ENCODE results near the gene SLC25A21.
"Not testable (repeated sequence)": the region's sequence is repeated elsewhere in the genome, so short reads cannot be mapped to it uniquely, and the experiment has no call there.

The SLC25A21 gene

DNA sequence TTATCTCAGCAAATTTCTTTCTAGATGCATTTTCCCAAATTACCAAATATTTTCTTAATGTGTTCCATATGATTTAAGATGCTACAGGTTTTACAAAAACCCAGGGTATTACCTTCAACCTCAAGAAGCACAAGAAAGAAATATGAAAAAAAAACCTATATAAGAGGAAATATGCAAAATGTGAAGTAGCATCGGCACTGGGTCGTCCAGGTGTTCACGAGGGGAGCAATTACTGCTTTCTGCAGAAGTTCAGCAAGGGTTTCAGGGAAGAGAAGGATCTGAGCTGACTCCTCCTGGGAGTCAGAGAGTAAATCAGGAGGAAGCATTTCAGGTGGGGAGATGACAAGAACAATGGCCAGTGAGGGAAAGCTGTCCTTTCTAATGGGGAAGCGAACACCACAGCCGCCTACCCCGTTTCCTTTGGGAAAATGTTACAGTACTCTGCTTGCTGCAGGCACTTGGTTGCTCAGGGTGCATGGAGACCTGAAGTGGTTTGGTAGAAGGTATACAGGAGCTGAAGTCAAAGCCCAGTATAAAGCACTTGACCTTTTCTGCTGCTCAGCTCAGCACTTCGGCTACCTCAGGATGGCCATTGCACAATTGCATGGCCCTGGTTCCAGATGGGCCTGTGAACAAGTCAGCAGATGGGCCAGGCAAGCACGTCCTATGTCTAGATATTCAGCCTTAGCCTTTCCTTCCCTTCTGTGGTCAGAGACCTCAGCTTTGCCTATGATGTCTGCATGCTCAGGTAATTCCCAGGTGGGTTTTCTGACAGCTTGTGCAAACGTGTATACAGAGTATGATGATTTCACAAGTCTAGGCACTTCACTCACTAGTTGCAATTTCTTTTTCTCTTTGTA, 355.1 kb downstream of the SLC25A21 start:
- DNase-seq: no peak

DNA sequence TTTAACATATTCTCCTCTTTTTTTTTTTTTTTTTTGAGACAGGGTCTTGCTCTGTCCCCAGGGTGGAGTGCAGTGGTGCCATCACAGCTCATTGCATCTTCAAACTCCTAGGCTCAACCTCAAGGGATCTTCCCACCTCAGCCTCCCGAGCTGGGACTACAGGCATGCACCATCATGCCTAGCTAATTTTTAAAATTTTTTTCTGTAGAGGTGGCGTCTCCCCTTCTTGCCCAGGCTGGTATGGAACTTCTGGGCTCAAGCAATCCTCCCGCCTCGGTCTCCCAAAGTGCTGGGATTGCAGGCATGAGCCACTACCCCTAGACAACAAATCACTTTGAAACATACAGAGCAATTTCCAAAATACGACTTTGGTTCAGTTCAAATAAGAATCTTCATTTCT, 355.9 kb downstream of the SLC25A21 start:
- no peak for DNase-seq

DNA sequence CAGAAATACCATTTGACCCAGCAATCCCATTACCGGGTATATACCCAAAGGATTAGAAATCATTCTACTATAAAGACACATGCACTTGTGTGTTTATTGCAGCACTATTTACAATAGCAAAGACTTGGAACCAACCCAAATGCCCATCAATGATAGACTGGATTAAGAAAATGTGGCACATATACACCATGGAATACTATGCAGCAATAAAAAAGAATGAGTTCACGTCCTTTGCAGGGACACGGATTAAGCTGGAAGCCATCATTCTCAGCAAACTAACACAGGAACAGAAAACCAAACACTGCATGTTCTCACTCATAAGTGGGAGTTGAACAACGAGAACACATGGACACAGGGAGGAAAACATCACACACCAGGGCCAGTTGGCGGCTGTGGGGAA, 357.6 kb downstream of the SLC25A21 start:
- not testable (repeated sequence) for DNase-seq

DNA sequence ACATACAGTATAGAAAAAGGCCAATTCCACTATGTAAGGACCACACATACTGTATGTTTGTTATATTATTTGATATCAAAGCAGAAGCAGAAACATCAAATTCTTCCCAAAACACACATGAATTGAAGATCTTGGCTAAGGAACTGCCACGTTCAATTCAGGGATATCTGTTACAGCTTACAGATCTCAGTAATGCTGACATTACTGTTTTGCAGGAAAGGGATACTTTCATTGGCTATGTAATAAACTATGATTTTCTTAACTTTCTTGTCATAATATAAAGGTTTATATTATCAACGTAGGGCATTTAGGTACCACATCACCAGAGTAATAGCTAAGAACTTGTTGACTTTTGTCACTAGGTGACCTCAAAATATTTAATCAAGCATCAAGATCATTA, 362.2 kb downstream of the SLC25A21 start:
- no peak for DNase-seq

DNA sequence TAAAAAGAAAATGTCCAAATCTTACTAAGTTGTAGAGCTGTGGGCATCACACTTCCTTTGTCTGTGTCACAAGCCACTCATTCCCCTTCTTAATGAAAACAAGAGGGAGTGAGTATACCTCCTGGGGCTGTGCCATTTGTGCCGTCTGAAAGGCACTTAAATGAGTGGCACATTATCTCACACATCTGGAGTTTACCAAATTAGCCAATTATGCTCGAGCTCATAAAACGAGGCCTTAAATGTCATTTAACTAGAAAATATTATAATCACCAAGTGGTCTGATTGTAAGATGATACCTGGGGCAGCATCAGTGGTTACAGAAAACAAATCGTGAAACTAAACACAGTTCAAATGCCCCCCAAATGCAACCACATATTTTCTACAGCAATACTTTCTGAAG, 364.7 kb downstream of the SLC25A21 start:
- no peak for DNase-seq

DNA sequence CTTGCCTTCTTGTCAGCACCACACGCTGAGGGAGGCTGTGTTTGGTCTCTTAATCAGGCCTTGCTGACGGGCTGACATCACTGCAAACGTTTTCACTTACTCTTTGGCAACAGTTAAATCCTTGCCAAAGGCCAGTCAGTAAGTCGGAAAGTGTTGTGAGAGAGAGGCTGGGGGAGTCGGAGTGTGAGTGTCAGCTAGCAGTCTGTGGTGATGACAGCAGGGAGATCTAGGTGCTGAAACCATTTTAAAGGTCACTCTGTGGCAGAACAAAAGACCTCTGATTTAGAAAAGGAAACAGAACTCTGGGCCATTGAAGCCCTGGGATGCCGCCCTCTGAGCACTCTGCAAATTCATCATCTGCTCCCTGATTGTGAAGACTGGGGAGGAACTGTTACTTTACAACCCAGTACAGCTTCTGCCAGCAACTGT, 367.3 kb downstream of the SLC25A21 start:
- DNase-seq: no peak

DNA sequence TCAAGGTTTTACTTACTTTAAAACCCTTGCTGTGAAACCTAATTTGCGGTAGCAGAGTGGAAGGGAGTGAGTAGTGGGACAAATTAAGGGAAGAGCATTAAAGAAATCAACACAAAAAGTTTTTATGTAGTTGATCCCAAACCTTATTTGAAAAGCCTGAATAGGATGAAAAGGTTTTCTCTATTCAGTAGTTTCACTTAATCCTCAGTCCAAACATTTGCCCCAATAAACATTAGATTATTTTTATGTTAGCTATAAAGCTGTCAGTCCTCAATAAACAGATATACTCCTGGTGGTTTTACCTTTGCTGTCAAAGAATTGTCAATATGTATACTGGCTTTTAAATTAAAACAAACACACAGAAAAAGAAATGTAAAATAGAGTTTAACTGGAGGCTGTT, 374.8 kb downstream of the SLC25A21 start:
- no peak for DNase-seq

DNA sequence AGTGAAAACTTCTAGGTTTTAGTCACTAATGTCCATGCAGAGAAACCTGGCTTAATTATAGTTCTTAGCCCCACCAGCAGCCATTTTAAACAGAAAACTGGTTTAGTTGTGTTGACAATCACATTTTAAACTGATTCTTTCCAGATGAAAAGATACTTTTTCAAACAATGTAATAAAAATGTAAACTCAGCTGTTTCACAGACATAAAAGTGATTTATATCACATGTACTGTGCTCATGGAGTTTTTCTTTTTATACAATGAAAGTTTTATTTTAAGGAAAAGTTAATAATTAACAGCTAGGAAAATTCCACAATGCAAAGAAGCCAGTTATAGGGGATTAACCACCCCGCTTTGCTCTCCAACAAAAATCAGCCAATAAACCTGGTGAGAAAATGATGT, 381.0 kb downstream of the SLC25A21 start:
- DNase-seq: no peak

DNA sequence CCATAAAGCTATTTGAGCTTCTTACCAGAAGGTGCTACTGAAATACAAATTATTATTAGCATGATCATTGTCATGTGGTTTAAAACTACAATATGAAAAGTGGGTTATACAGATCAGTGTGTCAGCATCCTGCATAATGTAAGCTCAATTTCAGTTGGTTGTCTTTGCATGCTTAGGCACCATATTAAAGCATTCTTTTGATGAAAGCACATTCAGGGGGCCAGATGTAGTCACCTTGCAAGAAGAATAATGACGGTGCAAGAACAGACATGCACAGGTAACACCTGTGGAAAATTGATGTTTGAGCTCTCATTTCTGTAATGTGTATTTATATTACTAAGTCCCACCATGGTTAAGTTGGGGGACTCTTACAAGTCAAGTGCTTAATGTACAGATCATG, 386.9 kb downstream of the SLC25A21 start:
- DNase-seq: no peak

DNA sequence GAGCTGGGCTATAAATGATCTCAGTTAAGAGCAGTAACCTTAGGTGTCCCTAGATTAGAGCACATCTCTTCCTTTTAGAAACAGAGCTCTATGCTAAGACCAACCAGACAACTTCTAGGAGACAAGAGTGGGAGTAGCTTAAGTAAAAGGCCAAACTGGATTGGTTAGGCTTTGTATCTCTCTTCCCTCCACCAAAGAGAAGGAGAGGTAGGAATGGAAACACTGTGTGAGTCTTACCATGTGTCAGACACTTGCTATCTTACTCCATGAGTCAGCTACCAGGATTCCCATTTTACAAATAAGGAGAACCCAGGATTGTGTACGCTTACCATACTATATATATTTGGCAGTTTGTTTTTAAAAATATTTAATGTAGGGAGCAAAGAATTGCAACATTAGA, 387.9 kb downstream of the SLC25A21 start:
- no peak for DNase-seq

DNA sequence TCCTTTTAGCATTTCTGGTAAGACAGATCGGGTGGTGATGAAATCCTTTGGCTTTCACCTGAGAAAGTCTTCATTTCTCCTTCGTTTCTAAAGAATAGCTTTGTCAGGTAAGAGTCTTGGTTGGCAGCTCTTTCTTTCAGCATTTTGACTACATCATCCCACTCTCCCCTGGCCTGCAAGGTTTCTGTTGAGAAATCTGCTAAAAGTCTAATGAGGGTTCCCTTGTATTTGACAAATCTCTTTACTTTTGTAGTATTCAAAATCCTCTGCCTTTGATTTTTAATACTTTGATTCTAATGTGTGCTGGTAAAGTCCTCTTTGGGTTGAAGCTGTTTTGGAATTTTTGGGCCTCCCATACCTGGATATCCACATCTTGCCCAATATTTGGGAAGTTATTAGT, 390.5 kb downstream of the SLC25A21 start:
- DNase-seq: no peak

DNA sequence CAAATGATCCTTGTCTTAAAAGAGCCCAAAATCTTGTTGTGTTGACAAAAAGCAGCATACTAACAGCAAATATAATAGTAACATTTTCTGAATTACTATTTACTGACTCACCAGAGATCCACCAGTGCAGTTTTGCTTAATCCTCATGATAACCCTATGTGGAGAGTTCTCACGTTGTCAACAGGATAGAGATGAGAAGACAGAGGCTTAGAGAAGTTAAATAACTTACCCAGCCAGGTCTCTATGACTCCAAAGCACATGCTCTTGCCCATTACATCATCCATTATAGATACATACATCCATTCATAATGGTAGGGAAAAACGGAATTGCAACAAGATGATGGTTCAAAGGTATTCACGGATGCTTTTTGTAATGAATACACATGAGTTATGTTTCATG, 398.8 kb downstream of the SLC25A21 start:
- DNase-seq: no peak

DNA sequence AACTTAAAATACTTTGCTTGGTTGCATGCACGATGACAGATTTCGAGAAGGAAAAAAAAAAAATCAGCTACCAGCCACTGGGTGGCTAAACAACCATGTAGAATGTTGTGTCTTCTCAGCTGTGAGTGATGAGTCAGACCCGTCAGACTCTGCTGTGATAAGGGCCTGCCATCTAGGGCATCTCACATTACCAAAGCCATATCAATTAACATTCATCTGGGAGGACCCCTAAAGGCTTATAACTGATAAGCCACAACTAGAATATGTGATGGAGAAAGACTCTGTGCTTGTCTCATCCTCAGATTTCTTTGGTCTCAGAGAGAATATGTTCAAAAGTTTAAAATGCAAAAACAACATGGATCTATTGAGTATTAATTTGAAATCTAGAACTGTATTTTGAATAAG, 399.3 kb downstream of the SLC25A21 start:
- DNase-seq: no peak

DNA sequence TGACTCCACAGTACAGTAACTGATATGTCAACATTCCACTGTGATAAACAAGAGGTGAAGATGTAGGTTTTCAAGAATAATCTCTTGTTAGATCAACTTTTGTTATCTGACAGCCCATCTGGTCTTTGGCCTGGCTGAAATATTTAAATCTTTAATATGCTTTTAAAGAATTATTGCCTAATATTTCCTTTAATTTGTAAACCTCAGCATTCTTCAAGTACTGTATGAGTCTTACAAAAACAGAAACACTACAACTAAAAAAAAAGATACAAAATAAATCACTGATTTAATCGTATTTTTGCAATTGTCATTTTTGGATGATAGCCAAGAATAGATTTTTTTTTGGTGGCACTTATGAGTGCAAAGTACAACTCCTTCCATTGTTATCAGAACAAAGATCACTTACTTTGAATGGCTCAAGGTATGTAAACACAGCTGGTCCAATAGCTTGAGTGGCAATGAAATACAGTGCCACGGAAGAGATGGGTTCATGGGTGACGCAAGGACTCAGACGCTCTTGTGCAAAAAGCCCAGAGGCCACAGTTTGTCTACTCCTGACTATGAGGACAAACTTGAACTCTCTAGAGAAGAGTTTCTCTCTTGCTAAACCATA, 401.3 kb downstream of the SLC25A21 start:
- no peak for DNase-seq

DNA sequence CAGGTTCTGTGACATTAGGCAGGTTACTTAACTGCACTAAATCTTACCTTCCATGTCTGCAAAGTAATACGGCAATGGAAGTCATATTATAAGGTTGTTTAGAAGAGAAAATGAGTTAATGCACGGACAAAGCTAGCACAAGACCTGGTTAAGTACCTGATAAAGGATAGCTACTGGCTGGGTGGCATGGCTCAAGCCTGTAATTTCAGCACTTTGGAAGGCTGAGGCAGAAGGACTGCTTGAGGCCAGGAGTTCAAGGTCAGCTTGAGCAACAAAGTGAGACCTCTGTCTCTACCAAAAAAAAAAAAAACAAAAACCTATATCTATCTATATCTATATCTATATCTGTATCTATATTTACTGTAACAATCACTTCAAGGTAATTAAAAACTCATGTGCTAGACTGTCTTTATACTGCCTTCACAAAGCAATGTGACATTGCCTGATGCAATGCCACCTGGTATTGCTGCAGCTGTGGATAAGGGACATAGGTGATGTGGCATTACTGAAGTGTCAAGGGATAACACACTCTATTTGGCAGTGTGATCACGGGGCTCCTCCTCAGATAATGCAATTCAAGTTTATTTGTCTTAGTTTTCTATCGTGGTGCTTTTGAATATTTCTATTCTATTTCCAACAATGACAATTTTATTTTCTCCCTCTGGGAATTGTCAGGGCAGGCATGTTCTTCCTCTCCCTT, 403.6 kb downstream of the SLC25A21 start:
- DNase-seq: no peak

DNA sequence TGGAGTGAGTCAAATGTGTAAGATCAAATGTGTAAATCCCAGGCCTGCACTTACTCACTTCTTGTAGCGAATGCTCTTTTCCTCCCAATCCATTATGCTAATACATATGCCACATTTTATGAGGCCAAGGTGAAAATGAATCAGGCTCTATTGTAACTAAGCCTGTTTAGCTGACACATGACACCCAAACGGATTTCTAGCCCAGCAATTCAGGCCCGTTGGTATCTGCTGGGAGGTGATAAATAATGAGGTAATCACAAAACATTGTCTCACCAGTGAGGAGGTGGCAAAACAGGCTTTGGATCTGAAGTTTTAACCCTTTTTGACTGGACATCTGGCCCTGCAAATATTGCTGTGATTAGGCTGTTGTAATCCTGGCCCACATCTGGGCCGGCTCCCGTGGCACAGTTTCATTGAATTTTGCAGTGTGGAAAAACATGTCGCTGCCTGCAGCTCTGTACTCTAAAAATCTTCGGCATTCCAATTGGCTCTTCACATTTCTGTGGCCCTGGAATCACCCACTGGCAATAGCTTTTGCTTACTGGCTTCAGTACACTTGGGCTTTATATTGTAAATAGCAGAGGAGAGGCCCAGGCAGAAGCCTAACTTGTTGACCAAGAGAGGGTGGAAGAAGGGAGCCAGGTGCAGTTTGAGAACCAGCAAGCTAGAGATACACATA, 404.7 kb downstream of the SLC25A21 start:
- DNase-seq: peak; percentile 22

DNA sequence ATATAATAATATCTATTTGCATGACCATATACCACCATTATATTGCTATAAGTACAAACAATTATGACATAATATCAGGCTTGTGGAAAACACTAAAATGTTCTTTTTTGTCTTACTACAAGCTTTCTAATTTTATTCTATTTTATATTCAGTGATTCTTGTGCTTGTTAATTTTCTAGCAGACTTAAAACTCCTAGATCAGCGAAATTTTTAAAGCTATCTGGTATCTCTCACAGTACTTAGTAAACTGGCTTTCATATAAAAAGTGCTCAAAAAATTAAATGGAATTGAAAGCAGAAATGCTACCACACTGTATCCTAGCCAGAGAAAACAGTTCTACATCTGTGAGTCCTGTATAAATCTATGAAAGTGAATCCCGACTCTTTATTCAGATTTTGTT, 405.4 kb downstream of the SLC25A21 start:
- DNase-seq: no peak

DNA sequence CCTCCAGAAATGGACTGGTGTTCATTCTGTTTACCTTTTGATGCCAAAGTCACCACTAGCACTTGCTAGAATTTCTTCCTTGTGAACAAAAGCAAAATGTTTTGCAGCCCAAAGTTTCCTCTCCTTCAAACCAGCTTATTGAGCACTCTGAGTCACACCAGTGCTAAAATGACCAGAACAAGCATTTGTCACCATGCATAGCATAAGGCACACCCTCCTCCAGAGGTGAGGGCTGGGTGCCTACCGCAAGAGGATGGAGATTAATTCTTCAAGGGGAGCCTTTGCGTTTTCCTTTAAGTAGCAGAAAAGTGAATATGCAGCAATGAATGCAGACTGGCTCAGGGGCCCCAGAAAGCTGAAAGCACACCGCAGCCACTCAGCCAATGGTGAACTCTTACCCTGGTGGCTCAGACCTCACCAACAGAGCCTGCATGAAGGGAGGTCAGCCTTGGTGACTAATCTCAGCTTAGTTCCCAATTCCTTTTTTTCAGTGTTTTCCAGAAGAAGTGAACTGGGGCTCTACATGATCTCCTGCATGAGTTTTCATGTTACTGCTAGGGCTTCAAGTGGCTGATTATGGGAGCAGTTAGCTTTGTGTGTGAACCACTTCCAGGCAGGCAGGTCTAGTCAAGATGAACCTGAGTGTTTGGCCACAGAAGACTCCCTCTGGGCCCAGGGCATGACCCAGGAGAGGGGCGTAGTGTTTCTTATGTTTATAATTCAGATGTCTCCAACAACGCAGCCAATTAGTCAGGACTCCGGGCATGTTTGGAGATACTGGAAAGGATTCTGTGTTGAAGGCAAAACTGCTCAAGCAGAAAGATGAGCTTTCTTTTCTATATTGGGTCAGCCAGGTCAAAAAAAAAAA, 414.4 kb downstream of the SLC25A21 start:
- DNase-seq: no peak

DNA sequence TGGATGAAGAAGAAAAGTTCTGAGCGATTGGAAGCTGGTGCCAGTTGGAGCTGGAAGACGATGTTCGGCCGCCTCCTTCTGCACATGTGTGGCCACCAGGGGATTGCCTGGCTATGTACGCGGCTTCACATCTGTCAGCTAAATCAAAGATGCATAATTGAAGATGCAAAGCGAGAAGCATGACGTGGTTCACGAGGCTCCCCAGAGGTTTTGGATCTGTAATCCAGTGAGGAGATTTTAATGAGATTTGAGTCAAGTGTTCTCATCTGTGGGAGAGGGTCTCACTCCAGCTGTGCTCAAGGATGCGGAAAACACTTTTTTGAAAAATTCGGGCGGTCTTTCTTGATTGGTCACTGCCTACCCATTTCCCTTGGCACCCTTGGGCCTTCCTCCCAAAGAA, 416.2 kb downstream of the SLC25A21 start:
- DNase-seq: peak; percentile 57

DNA sequence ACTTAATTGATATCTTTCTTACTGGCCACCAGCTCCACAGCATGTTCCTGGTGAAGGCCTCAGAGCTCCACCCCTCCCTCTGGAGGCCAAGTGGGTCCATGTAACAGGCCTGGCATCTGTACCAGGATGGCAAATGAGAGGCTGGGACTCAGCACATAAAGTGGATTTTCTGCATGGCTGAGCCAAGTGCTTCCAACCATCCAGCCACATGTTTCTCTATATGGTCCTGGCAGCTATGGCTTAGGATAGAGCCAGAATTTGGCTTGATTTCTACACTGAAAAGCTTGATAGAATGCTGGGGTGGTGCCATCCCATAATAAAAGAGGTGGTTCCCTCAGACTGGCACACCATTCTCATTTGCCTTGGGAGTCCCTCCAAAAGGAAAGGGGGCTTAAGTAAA, 416.6 kb downstream of the SLC25A21 start:
- DNase-seq: peak; percentile 20

DNA sequence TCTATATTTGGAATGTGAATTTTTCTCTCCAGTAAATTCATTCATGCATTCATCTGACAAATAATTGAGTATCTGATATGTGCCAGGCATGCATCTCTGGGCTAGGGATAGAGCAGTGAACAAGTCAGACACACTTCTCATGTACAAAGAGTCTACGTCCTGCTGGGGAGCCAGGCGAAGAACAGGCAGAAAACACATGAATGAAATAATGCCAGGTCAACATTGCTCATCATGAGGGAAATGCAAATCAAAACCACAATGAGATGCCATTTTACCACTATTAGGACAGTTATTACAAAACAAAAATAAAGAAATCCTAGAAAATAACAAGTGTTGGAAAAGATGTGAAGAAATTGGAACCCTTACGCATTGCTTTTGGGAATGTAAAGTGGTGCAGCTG, 420.5 kb downstream of the SLC25A21 start:
- DNase-seq: no peak

DNA sequence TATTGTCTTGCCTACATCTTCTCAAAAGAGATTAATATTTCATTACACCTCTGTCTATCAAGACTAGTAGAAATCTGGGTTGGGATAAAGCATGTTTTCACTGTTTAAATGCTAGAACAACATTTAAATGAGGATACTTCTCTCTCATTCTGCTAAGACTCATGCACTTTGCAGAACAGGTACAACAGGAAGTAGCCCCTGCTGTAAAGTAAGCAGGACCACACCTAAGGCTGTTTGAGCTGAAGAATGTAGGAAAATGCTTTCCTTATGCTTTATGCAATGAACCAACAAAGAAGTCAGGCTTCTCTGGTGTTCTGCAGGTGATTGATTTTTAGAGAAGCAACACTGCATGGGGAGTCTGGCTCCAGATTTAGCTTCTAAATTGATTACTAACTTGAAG, 421.3 kb downstream of the SLC25A21 start:
- no peak for DNase-seq

Measured in eye (tissue), 1 donor.